ENCODE measurements around the gene ZNRD2. TPM values are rescaled to one million over a fixed set of nuclear protein-coding genes. Genes with fewer than 3 reads are reported as not detected.

Gene ZNRD2
- total and polyA plus RNA-seq, 2 of the 8 experiments (the other 6 are each of a cell fraction or from before 2014, with no cell fraction given) = 53.4 to 125 TPM

DNA sequence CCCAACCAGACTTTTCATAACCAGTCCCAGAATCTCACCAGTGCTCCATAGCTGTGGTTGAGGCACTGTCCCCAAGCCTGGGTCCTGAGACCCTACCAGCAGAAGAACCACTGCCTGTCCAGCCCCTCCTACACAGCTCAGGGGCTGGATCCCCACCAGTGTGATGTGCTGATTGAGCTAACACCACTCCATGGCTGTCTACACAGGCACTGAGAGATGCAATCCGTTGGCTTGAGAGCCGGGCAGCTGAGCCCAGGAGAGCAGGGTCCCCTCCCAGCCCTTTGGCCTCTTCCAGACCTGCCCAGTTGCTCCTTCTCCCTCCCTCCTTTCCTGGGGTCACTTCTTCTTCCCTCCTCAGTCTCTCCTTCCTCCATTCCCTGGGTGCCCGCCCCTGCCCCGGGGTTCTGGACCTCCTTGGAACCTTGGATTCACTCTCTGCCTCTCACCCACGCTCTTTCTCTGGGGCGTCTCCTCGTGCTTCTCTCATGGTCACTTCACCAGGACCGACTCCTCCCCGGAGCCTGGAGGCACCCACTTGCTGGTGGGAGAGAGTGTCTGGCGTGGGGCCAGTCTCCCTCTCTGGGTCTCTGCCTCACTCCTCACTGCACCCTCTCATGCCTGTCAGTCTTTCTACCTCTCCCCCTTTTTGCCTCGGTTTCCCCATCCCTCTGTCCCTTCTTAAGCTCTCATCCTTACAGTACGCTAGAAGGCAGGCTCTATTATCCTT is 46.1 kb upstream of the ZNRD2 start:
- Histone ChIP-seq H2AFZ (ENCODE audit: low read length) (peak overlapping the region; percentile 94), H3K23ac (ENCODE audit: insufficient read length) (no peak overlapping the region), H2AK5ac (ENCODE audit: low read depth, low read length) (0 out of 2 replicates have a peak overlapping the region, but pooled peaks have one; percentile 24), H3K23me2 (ENCODE audit: low read depth, low read length) (peaks cover 13% of the 10 kb centered on the region), H3K14ac (ENCODE audit: insufficient read length) (no peak overlapping the region), H3K4me1 (replicated peaks in 1 of 4; ENCODE audit: control insufficient read depth in 3 of 4, insufficient read depth in 4 of 4, low read length in 3 of 4) (peaks cover 0 to 14% (median 8%) of the 10 kb centered on the region in 4 experiments; a peak in 5 of 7 replicates), H3K4me3 (ENCODE audit: extremely low read depth in 1 of 4, insufficient read depth in 2 of 4, low read depth in 3 of 4, low read length in 4 of 4) (peak overlapping the region; percentile 32 to 55 (median 38); a peak in 6 of 8 replicates), H3K9ac (replicated peaks in 1 of 4; ENCODE audit: extremely low read depth in 1 of 4, low read depth in 3 of 4, low read length in 3 of 4) (peak overlapping the region in 1 of 4 experiments; percentile 57; a peak in 3 of 7 replicates), H4K91ac (replicated peaks; ENCODE audit: insufficient read length, low read length) (no peak overlapping the region), H4K20me1 (replicated peaks in 1 of 2; ENCODE audit: control insufficient read depth in 1 of 2, insufficient read depth in 2 of 2, low read length in 2 of 2) (peaks cover 0 to 12% of the 10 kb centered on the region in 2 experiments), H3K4ac (replicated peaks; ENCODE audit: insufficient read length, low read depth, low read length) (peak overlapping the region; percentile 78), H2BK5ac (ENCODE audit: low read depth, low read length) (peak overlapping the region; percentile 68; the same call in 1 of the 2 replicates), H3K27me3 (replicated peaks in 1 of 4; ENCODE audit: control insufficient read depth in 3 of 4, extremely low read depth in 1 of 4, insufficient read depth in 3 of 4, low read length in 3 of 4) (peaks cover 0 to 4% (median 0%) of the 10 kb centered on the region in 4 experiments; a peak in 2 of 7 replicates), H3K9me3 (ENCODE audit: insufficient read depth in 2 of 2, low read depth in 1 of 2, low read length in 1 of 2) (no peaks in the 10 kb centered on the region), H4K8ac (ENCODE audit: extremely low read depth, insufficient read depth, low read length) (no peak overlapping the region; the same call in 1 of the 2 replicates), H3K79me2 (ENCODE audit: control insufficient read depth in 1 of 2, insufficient read depth in 2 of 2, low read length in 2 of 2) (peaks cover 0 to 3% of the 10 kb centered on the region in 2 experiments; a peak in 1 of 4 replicates), H3K79me1 (ENCODE audit: low read depth, low read length) (no peaks in the 10 kb centered on the region), H2BK12ac (ENCODE audit: low read depth, low read length) (0 out of 2 replicates have a peak overlapping the region, but pooled peaks have one; percentile 14), H3K36me3 (ENCODE audit: control insufficient read depth in 2 of 4, insufficient read depth in 4 of 4, low read length in 3 of 4) (peaks cover 0 to 5% (median 2%) of the 10 kb centered on the region in 4 experiments; a peak in 2 of 8 replicates), H2BK120ac (replicated peaks; ENCODE audit: low read depth, low read length) (no peak overlapping the region), H3K4me2 (ENCODE audit: insufficient read depth in 1 of 2, low read depth in 2 of 2, low read length in 2 of 2) (peak overlapping the region; percentile 82 to 85), H3K56ac (replicated peaks; ENCODE audit: insufficient read length, low read depth, low read length) (no peak overlapping the region), H2BK15ac (ENCODE audit: low read length) (0 out of 2 replicates have a peak overlapping the region, but pooled peaks have one; percentile 72), H2BK20ac (ENCODE audit: low read length) (peak overlapping the region; percentile 86; the same call in 1 of the 2 replicates), H3K27ac (ENCODE audit: low read depth, low read length) (no peak overlapping the region), H4K5ac (ENCODE audit: insufficient read length, low read depth, low read length) (no peak overlapping the region), H3K18ac (ENCODE audit: extremely low read depth, low read length) (peak overlapping the region; percentile 62; the same call in 1 of the 2 replicates)
- FAIRE-seq = no peak
- peak in 1 of 2 experiments; percentile 59 for DNase-seq (ENCODE audit: low read depth in 1 of 2, low spot score in 2 of 2)
- POLR2A ChIA-PET (ENCODE audit: partially characterized antibody) = interaction anchor here (0.9 to 7.7 kb wide), 12 partner anchors 16 to 190 kb away, joined by 3 to 87 read pairs (median 4); partner anchors contain the start of genes DPF2, MALAT1, NEAT1 and TIGD3
- WGBS, 2 experiments (ENCODE audit: extremely low coverage in 1 of 2, insufficient coverage in 1 of 2, insufficient read length in 1 of 2, insufficient replicate concordance in 2 of 2, low coverage in 1 of 2, low lambda C conversion rate in 2 of 2, missing lambda C conversion rate in 1 of 2) = 73% methylated on average over 12 of the region's 12 CpGs; no CpG with 5 or more reads in 1 of the 2 experiments
- CTCF ChIA-PET (ENCODE audit: partially characterized antibody) = interaction anchor here (0.9 to 2.9 kb wide), 7 partner anchors 14 to 168 kb away, joined by 5 to 12 read pairs (median 6); partner anchors contain the start of genes FAM89B and ZNRD2
- no peak for TF ChIP-seq SIRT6 (IDR thresholded peaks at IDR 0.05; ENCODE audit: low read length)
- TF ChIP-seq USF2 (IDR thresholded peaks at IDR 0.05; ENCODE audit: low read length) = no peak
- no peak for TF ChIP-seq EGR1 (IDR thresholded peaks at IDR 0.05; ENCODE audit: borderline replicate concordance, low read depth, low read length)
- TF ChIP-seq KDM4A (IDR thresholded peaks at IDR 0.05; ENCODE audit: low read depth, low read length, severe bottlenecking) = no peak
- no peak for TF ChIP-seq MAX (IDR thresholded peaks at IDR 0.05)
- TF ChIP-seq NRF1 (IDR thresholded peaks at IDR 0.05; ENCODE audit: low read depth, low read length) = no peak
- TF ChIP-seq ZNF274 (IDR thresholded peaks at IDR 0.05; ENCODE audit: borderline replicate concordance, extremely low read depth, low read length) = no peak
